ENCODE measurements around the gene SYNE3.

The SYNE3 gene

GRCh38 chr14:95487669-95488084, 28.8 kb downstream of the SYNE3 start:
- DNase-seq, result no peak

GRCh38 chr14:95486875-95487668, 29.4 kb downstream of the SYNE3 start:
- no peak for DNase-seq

- DNase-seq, result no peak
Observed at GRCh38 chr14:95485222-95485819, 31.1 kb downstream of the SYNE3 start.

GRCh38 chr14:95484296-95484695, 32.2 kb downstream of the SYNE3 start:
- no peak for DNase-seq

- DNase-seq, result peak; percentile 84
Observed at GRCh38 chr14:95483309-95484165, 32.9 kb downstream of the SYNE3 start.

GRCh38 chr14:95482627-95483308, 33.7 kb downstream of the SYNE3 start:
- DNase-seq, result no peak

- no peak for DNase-seq
Observed at GRCh38 chr14:95481391-95482022, 34.9 kb downstream of the SYNE3 start.

GRCh38 chr14:95480887-95481226, 35.6 kb downstream of the SYNE3 start:
- DNase-seq, result no peak

GRCh38 chr14:95480109-95480886, 36.2 kb downstream of the SYNE3 start:
- no peak for DNase-seq

GRCh38 chr14:95479494-95479893, 37.0 kb downstream of the SYNE3 start:
- DNase-seq, result no peak

- no peak for DNase-seq
Observed at GRCh38 chr14:95478818-95479217, 37.6 kb downstream of the SYNE3 start.

- DNase-seq, result no peak
Observed at GRCh38 chr14:95478309-95478708, 38.1 kb downstream of the SYNE3 start.

GRCh38 chr14:95477411-95478269, 38.8 kb downstream of the SYNE3 start:
- DNase-seq, result no peak

GRCh38 chr14:95476747-95477146, 39.7 kb downstream of the SYNE3 start:
- no peak for DNase-seq

- no peak for DNase-seq
Observed at GRCh38 chr14:95475540-95476240, 40.8 kb downstream of the SYNE3 start.

- DNase-seq, result no peak
Observed at GRCh38 chr14:95474941-95475340, 41.5 kb downstream of the SYNE3 start.

GRCh38 chr14:95474486-95474885, 42.0 kb downstream of the SYNE3 start:
- no peak for DNase-seq

- DNase-seq, result no peak
Observed at GRCh38 chr14:95472819-95473251, 43.6 kb downstream of the SYNE3 start.

GRCh38 chr14:95471476-95471875, 45.0 kb downstream of the SYNE3 start:
- DNase-seq, result no peak

- no peak for DNase-seq
Observed at GRCh38 chr14:95471016-95471415, 45.4 kb downstream of the SYNE3 start.
